GM12892 (cell line): ENCODE measurements around the gene C1orf105.

Experiments used
- POLR2A ChIP-seq: IDR thresholded peaks from 2 replicates; pipeline ENCODE4 v1.6.1; 2011; ENCODE audit warnings: low read depth, low read length, control low read depth
- POLR2AphosphoS5 ChIP-seq: IDR thresholded peaks from 2 replicates; pipeline ENCODE4 v1.6.1; 2011; ENCODE audit warnings: low read depth, low read length, control low read depth
- TAF1 ChIP-seq: IDR thresholded peaks from 2 replicates; pipeline ENCODE4 v1.6.1; 2011; ENCODE audit warnings: low read depth, mild to moderate bottlenecking, control low read depth, low read length, borderline replicate concordance

GRCh38 chr1:172484252-172484651 is 63.8 kb downstream of the C1orf105 start:
- TF ChIP-seq TAF1 (no peak), POLR2AphosphoS5 (no peak), POLR2A (no peak)
